ENCODE results near the gene BICRAL.
A peak's percentile ranks its signal among the peaks of the same experiment; 100 is the strongest.

The BICRAL gene

DNA sequence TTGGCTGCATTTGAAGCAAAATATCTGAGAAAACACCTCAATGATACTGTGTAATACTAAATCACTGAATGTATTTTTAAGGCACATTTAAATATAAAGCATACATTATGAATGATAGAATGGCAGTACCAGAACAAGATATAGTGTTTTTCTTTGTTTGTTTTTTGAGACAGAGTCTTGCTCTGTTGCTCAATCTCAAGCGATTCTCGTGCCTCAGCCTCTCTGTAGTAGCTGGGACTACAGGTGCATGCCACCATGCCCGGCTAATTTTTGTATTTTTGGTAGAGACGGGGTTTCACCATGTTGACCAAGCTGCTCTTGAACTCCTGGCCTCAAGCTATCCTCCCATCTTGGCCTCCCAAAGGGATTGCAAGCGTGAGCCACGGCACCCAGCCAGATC, 2.3 kb upstream of the BICRAL start:
- Histone ChIP-seq H4K20me1 (ENCODE audit: control insufficient read depth, insufficient read depth, low read depth, low read length) (no peaks in the 10 kb centered on the region), H3K27ac (ENCODE audit: low read depth, low read length) (peak overlapping the region; percentile 99), H3K27me3 (ENCODE audit: control insufficient read depth, low read length) (no peaks in the 10 kb centered on the region), H3F3A (ENCODE audit: control insufficient read depth, insufficient read depth) (peaks cover 52% of the 10 kb centered on the region), H3K4me3 (ENCODE audit: low read length) (peak overlapping the region; percentile 74), H3K4me2 (ENCODE audit: low read length) (peak overlapping the region; percentile 88), H3K9me3 (ENCODE audit: control insufficient read depth, insufficient read depth, low read length) (no peaks in the 10 kb centered on the region), H3K36me3 (ENCODE audit: control insufficient read depth, low read length) (peaks cover 30% of the 10 kb centered on the region), H3K4me1 (ENCODE audit: control insufficient read depth, low read length) (peaks cover 72% of the 10 kb centered on the region), H3K79me2 (ENCODE audit: control insufficient read depth, low read length) (peaks cover 62% of the 10 kb centered on the region), H3K9me2 (replicated peaks; ENCODE audit: control insufficient read depth, low read length) (no peaks in the 10 kb centered on the region)
- TF ChIP-seq EZH2phosphoT487 (IDR thresholded peaks at IDR 0.05; ENCODE audit: borderline replicate concordance, low read length), result no peak

DNA sequence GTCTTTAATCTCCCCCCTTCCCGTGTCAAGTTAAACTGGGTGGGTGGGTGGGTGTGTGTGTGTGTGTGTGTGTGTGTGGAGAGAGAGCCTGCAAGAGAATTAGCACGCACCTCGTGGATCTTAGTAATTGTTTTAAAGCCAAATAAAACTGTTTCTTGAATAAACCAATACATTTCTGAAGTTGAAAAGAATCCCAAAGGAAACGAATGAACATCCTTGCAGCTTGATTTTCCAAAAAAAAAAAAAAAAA, 381 bp upstream of the BICRAL start:
- Histone ChIP-seq H3K36me3 (ENCODE audit: control insufficient read depth, low read length) (peaks cover 47% of the 10 kb centered on the region), H3K27me3 (ENCODE audit: control insufficient read depth, low read length) (no peaks in the 10 kb centered on the region), H4K20me1 (ENCODE audit: control insufficient read depth, insufficient read depth, low read depth, low read length) (no peaks in the 10 kb centered on the region), H3K4me2 (ENCODE audit: low read length) (peak overlapping the region; percentile 66; the same call in 1 of the 2 replicates), H3K4me3 (ENCODE audit: low read length) (peak overlapping the region; percentile 87), H3F3A (ENCODE audit: control insufficient read depth, insufficient read depth) (peaks cover 47% of the 10 kb centered on the region), H3K27ac (ENCODE audit: low read depth, low read length) (peak overlapping the region; percentile 99), H3K4me1 (ENCODE audit: control insufficient read depth, low read length) (peaks cover 72% of the 10 kb centered on the region), H3K9me3 (ENCODE audit: control insufficient read depth, insufficient read depth, low read length) (no peaks in the 10 kb centered on the region), H3K9me2 (replicated peaks; ENCODE audit: control insufficient read depth, low read length) (no peaks in the 10 kb centered on the region), H3K79me2 (ENCODE audit: control insufficient read depth, low read length) (peaks cover 80% of the 10 kb centered on the region)
- TF ChIP-seq, protein P1, sequence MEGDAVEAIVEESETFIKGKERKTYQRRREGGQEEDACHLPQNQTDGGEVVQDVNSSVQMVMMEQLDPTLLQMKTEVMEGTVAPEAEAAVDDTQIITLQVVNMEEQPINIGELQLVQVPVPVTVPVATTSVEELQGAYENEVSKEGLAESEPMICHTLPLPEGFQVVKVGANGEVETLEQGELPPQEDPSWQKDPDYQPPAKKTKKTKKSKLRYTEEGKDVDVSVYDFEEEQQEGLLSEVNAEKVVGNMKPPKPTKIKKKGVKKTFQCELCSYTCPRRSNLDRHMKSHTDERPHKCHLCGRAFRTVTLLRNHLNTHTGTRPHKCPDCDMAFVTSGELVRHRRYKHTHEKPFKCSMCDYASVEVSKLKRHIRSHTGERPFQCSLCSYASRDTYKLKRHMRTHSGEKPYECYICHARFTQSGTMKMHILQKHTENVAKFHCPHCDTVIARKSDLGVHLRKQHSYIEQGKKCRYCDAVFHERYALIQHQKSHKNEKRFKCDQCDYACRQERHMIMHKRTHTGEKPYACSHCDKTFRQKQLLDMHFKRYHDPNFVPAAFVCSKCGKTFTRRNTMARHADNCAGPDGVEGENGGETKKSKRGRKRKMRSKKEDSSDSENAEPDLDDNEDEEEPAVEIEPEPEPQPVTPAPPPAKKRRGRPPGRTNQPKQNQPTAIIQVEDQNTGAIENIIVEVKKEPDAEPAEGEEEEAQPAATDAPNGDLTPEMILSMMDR (IDR thresholded peaks at IDR 0.05; ENCODE audit: low read depth, low read length, poor library complexity, severe bottlenecking), result no peak
- TF ChIP-seq EZH2phosphoT487 (IDR thresholded peaks at IDR 0.05; ENCODE audit: borderline replicate concordance, low read length), result no peak

DNA sequence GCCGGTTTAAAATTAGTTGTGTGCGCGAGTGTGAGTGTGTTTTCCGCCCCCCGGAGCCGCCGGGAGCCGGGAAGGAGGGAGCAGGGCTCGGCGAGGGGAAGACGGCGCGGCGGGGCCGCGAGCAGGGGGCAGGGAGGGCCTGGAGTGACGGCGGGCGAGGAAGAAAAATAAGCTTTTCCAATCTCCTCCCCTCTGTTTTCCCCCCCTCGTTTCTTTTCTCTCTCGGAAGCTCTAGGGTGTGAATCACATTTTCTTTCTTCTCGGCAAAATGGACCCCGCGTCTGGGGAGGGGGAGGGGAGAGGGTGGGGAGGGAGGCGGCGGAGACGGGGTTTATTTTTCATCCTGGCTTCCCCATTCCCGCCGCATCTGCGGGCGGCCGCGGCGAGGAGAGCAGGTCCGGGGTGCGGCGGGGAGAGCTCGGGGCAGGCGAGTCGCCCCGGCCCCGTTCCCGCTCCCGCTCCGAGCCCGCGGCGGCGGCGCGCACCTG, 881 bp downstream of the BICRAL start:
- TF ChIP-seq EZH2phosphoT487 (IDR thresholded peaks at IDR 0.05; ENCODE audit: borderline replicate concordance, low read length), result no peak
- TF ChIP-seq, protein P1 (IDR thresholded peaks at IDR 0.05; ENCODE audit: low read depth, low read length, poor library complexity, severe bottlenecking), result no peak
- H3K36me3 ChIP-seq (ENCODE audit: control insufficient read depth, low read length), result peaks cover 50% of the 10 kb centered on the region
- peak overlapping the region; percentile 87 for H3K4me3 ChIP-seq (ENCODE audit: low read length)
- no peaks in the 10 kb centered on the region for H3K9me3 ChIP-seq (ENCODE audit: control insufficient read depth, insufficient read depth, low read length)
- H3K27me3 ChIP-seq (ENCODE audit: control insufficient read depth, low read length), result no peaks in the 10 kb centered on the region
- H4K20me1 ChIP-seq (ENCODE audit: control insufficient read depth, insufficient read depth, low read depth, low read length), result no peaks in the 10 kb centered on the region
- H3F3A ChIP-seq (ENCODE audit: control insufficient read depth, insufficient read depth), result peaks cover 46% of the 10 kb centered on the region
- H3K4me1 ChIP-seq (ENCODE audit: control insufficient read depth, low read length), result peaks cover 72% of the 10 kb centered on the region
- no peaks in the 10 kb centered on the region for H3K9me2 ChIP-seq (replicated peaks; ENCODE audit: control insufficient read depth, low read length)
- H3K27ac ChIP-seq (ENCODE audit: low read depth, low read length), result peak overlapping the region; percentile 99
- H3K79me2 ChIP-seq (ENCODE audit: control insufficient read depth, low read length), result peaks cover 82% of the 10 kb centered on the region
- peak overlapping the region; percentile 66 for H3K4me2 ChIP-seq (ENCODE audit: low read length)

DNA sequence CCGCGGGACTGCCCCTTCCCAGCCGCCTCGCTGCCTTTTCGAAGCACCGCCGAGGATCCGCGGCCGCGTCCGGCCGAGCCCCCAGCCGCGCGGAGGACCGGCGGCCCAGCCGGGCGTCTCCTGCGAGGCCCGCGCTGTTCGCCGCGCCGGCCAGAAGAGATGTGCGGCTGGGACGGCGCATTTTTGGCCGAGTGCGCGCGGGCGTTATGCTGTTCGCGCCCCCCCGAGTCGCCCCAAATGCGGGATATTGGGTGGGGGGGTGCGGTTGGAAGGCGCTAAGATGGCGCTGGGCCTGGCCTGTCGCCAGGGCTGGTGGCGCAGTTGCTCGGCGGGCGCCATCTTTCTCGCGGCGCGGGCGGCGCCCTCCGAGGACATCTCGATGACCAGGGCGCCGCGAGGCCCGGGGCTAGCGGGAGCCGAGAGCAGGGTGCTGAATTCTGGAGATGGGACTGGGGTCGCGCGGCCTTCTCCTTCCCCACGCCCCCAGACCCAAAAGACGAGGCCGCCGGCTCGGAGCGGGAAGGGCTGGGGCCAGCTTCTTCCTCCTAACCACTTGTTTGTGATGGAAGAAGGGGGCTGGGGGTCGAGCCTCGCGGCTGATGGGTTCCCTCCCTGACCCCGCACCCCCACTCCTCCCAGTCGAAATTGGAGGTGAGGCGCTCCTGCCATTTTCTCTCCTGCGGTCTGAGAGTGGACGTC, 1.5 kb downstream of the BICRAL start:
- H3F3A ChIP-seq (ENCODE audit: control insufficient read depth, insufficient read depth), result peaks cover 40% of the 10 kb centered on the region
- H3K36me3 ChIP-seq (ENCODE audit: control insufficient read depth, low read length), result peaks cover 54% of the 10 kb centered on the region
- no peaks in the 10 kb centered on the region for H3K9me3 ChIP-seq (ENCODE audit: control insufficient read depth, insufficient read depth, low read length)
- peak overlapping the region; percentile 66 for H3K4me2 ChIP-seq (ENCODE audit: low read length)
- H4K20me1 ChIP-seq (ENCODE audit: control insufficient read depth, insufficient read depth, low read depth, low read length), result no peaks in the 10 kb centered on the region
- H3K79me2 ChIP-seq (ENCODE audit: control insufficient read depth, low read length), result peaks cover 83% of the 10 kb centered on the region
- TF ChIP-seq EZH2phosphoT487 (IDR thresholded peaks at IDR 0.05; ENCODE audit: borderline replicate concordance, low read length), result no peak
- TF ChIP-seq, protein P1 (IDR thresholded peaks at IDR 0.05; ENCODE audit: low read depth, low read length, poor library complexity, severe bottlenecking), result no peak
- peaks cover 71% of the 10 kb centered on the region for H3K4me1 ChIP-seq (ENCODE audit: control insufficient read depth, low read length)
- peak overlapping the region; percentile 87 for H3K4me3 ChIP-seq (ENCODE audit: low read length)
- no peaks in the 10 kb centered on the region for H3K27me3 ChIP-seq (ENCODE audit: control insufficient read depth, low read length)
- H3K27ac ChIP-seq (ENCODE audit: low read depth, low read length), result peak overlapping the region; percentile 99
- H3K9me2 ChIP-seq (replicated peaks; ENCODE audit: control insufficient read depth, low read length), result no peaks in the 10 kb centered on the region
